B cell (primary cell): Measurements from ENCODE around the gene HDAC1.

Source experiments
- CTCF ChIP-seq: fragments of 200-600 bp; IDR thresholded peaks from one replicate; pipeline ENCODE4 v1.8.0; 2022; ENCODE audit warnings: antibody characterized with exemption, mild to moderate bottlenecking
- EZH2 ChIP-seq: IDR thresholded peaks from 2 replicates; pipeline ENCODE4 v1.6.1; 2012; ENCODE audit warnings: borderline replicate concordance, low read depth, mild to moderate bottlenecking, moderate library complexity, low read length; ENCODE audit not compliant: insufficient read depth, poor library complexity, severe bottlenecking

GRCh38 chr1:32341971-32342370 is 50.1 kb downstream of the HDAC1 start:
- no peak for TF ChIP-seq EZH2
- TF ChIP-seq CTCF = no peak
